Adrenal gland (tissue), 5 donors: ENCODE results near the gene PTPN14.

ENCODE experiments used
- POLR2A ChIP-seq, 2 donors: fragments of 450-650 bp; IDR thresholded peaks; one replicate each; pipeline ENCODE4 v1.6.1; 2017; ENCODE audit warnings: antibody characterized with exemption in 2 of 2, mild to moderate bottlenecking in 2 of 2, moderate library complexity in 1 of 2
- TF ChIP-seq, protein P1 (sequence below), 6 experiments: fragments of 450-650 bp in 4 of 6; fragments of 200-600 bp in 2 of 6; sonication (generic) in 1 of 6; IDR thresholded peaks; 1 replicate in 5 of 6; 2 replicates in 1 of 6; pipeline versions ENCODE4 v1.5.1 to v1.8.0; 2016 to 2021; ENCODE audit warnings: antibody characterized with exemption in 6 of 6, mild to moderate bottlenecking in 2 of 6, moderate library complexity in 1 of 6
- donor health status: DM: no; HTN: no; CAD: no.

DNA sequence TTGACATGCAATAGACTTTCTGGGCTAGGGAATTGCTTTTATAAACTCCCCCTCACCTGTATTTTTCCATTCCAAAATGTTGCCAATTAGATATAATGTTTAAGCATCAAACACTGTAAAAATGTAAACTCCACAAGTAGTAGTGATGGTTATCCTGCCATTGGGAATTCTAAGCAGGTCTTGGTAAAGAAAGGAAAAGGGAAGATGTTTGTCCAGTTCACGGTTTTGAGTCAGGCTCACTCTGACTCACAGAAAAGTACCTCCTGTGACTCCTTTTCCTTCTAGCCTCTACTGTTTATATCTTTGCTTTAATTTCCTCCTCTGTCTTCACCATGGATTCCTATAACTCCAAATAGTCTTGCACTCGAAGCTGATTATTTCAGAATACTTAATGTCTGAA lies 19.0 kb upstream of the PTPN14 start:
- TF ChIP-seq, protein P1, sequence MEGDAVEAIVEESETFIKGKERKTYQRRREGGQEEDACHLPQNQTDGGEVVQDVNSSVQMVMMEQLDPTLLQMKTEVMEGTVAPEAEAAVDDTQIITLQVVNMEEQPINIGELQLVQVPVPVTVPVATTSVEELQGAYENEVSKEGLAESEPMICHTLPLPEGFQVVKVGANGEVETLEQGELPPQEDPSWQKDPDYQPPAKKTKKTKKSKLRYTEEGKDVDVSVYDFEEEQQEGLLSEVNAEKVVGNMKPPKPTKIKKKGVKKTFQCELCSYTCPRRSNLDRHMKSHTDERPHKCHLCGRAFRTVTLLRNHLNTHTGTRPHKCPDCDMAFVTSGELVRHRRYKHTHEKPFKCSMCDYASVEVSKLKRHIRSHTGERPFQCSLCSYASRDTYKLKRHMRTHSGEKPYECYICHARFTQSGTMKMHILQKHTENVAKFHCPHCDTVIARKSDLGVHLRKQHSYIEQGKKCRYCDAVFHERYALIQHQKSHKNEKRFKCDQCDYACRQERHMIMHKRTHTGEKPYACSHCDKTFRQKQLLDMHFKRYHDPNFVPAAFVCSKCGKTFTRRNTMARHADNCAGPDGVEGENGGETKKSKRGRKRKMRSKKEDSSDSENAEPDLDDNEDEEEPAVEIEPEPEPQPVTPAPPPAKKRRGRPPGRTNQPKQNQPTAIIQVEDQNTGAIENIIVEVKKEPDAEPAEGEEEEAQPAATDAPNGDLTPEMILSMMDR (IDR thresholded peaks at IDR 0.05): no peak
- TF ChIP-seq POLR2A (IDR thresholded peaks at IDR 0.05): no peak
